ENCODE measurements around the gene TVP23C. TPM values are rescaled to one million over a fixed set of nuclear protein-coding genes. Genes with fewer than 3 reads are reported as not detected.
"Not testable (repeated sequence)": the region's sequence is repeated elsewhere in the genome, so short reads cannot be mapped to it uniquely, and the experiment has no call there.

TVP23C gene
- total and polyA plus RNA-seq, 7 experiments from 2014 or later: 4.6 to 25.6 (median 13.1) TPM

GRCh38 chr17:15533122-15533521 is 30.2 kb downstream of the TVP23C start:
- DNase-seq; H3K36me3 ChIP-seq (ENCODE audit: control insufficient read depth in 2 of 3, insufficient read depth in 3 of 3, low read length in 3 of 3); H3K4me1 Mint-ChIP-seq; H3K27me3 Mint-ChIP-seq; H3K27ac Mint-ChIP-seq; CTCF ChIA-PET; H3K27me3 ChIP-seq (ENCODE audit: control insufficient read depth in 2 of 2, insufficient read depth in 2 of 2, low read length in 2 of 2); intact Hi-C loops (cut with micrococcal nuclease); H3K4me3 ChIP-seq (ENCODE audit: low read length); H3K4me3 Mint-ChIP-seq; H3K9me3 ChIP-seq (ENCODE audit: control insufficient read depth in 2 of 3, low read length in 3 of 3); ATAC-seq; H3K9me3 Mint-ChIP-seq; POLR2A ChIA-PET; H3K27ac ChIP-seq (ENCODE audit: low read depth, low read length); H3K4me1 ChIP-seq (ENCODE audit: control insufficient read depth in 2 of 2, insufficient read depth in 2 of 2, low read length in 2 of 2): not testable (repeated sequence)
- H3K36me3 Mint-ChIP-seq: peaks cover 0 to 19% (median 11%) of the 10 kb centered on the region in 5 donors

- intact Hi-C loops (cut with micrococcal nuclease); POLR2A ChIA-PET; H3K4me1 Mint-ChIP-seq; H3K27ac ChIP-seq (ENCODE audit: low read depth, low read length); H3K4me3 Mint-ChIP-seq; H3K9me3 ChIP-seq (ENCODE audit: control insufficient read depth in 2 of 3, low read length in 3 of 3); H3K27ac Mint-ChIP-seq; CTCF ChIA-PET; H3K27me3 Mint-ChIP-seq; H3K27me3 ChIP-seq (ENCODE audit: control insufficient read depth in 2 of 2, insufficient read depth in 2 of 2, low read length in 2 of 2); H3K4me3 ChIP-seq (ENCODE audit: low read length); H3K36me3 ChIP-seq (ENCODE audit: control insufficient read depth in 2 of 3, insufficient read depth in 3 of 3, low read length in 3 of 3); H3K9me3 Mint-ChIP-seq; H3K4me1 ChIP-seq (ENCODE audit: control insufficient read depth in 2 of 2, insufficient read depth in 2 of 2, low read length in 2 of 2): not testable (repeated sequence)
- peak; percentile 64 for ATAC-seq
- peaks cover 0 to 15% (median 9%) of the 10 kb centered on the region in 5 donors for H3K36me3 Mint-ChIP-seq
- peak in 5 of 9 donors; percentile 14 to 28 (median 20) for DNase-seq
Observed at GRCh38 chr17:15526292-15527218, 36.7 kb downstream of the TVP23C start.

- H3K9me3 ChIP-seq (ENCODE audit: control insufficient read depth in 2 of 3, low read length in 3 of 3); H3K4me1 Mint-ChIP-seq; H3K27ac ChIP-seq (ENCODE audit: low read depth, low read length); H3K27me3 ChIP-seq (ENCODE audit: control insufficient read depth in 2 of 2, insufficient read depth in 2 of 2, low read length in 2 of 2); H3K4me3 ChIP-seq (ENCODE audit: low read length); CTCF ChIA-PET; intact Hi-C loops (cut with micrococcal nuclease); H3K27me3 Mint-ChIP-seq; H3K4me1 ChIP-seq (ENCODE audit: control insufficient read depth in 2 of 2, insufficient read depth in 2 of 2, low read length in 2 of 2); H3K9me3 Mint-ChIP-seq; DNase-seq; H3K36me3 ChIP-seq (ENCODE audit: control insufficient read depth in 2 of 3, insufficient read depth in 3 of 3, low read length in 3 of 3); H3K4me3 Mint-ChIP-seq; POLR2A ChIA-PET: not testable (repeated sequence)
- peak; percentile 46 for ATAC-seq
- H3K36me3 Mint-ChIP-seq: peaks cover 0 to 12% (median 6%) of the 10 kb centered on the region in 5 donors
- H3K27ac Mint-ChIP-seq: peak overlapping the region in 1 of 9 donors; percentile 23
Observed at GRCh38 chr17:15524990-15525985, 38.0 kb downstream of the TVP23C start.

GRCh38 chr17:15516150-15516549 is 47.1 kb downstream of the TVP23C start:
- no peak for DNase-seq
- Mint-ChIP-seq H3K4me3 (no peak overlapping the region), H3K36me3 (peaks cover 15 to 58% (median 30%) of the 10 kb centered on the region in 5 donors), H3K27me3 (no peaks in the 10 kb centered on the region), H3K9me3 (no peaks in the 10 kb centered on the region), H3K4me1 (no peaks in the 10 kb centered on the region), H3K27ac (no peak overlapping the region)
- POLR2A ChIA-PET: no interaction called here
- no peak for ATAC-seq
- H3K4me1 ChIP-seq (ENCODE audit: control insufficient read depth in 2 of 2, insufficient read depth in 2 of 2, low read length in 2 of 2): no peaks in the 10 kb centered on the region
- H3K36me3 ChIP-seq (ENCODE audit: control insufficient read depth in 2 of 3, insufficient read depth in 3 of 3, low read length in 3 of 3): peaks cover 0 to 8% (median 0%) of the 10 kb centered on the region in 3 experiments
- no peak overlapping the region for H3K4me3 ChIP-seq (ENCODE audit: low read length)
- H3K9me3 ChIP-seq (ENCODE audit: control insufficient read depth in 2 of 3, low read length in 3 of 3): no peaks in the 10 kb centered on the region
- no peak overlapping the region for H3K27ac ChIP-seq (ENCODE audit: low read depth, low read length)
- no peaks in the 10 kb centered on the region for H3K27me3 ChIP-seq (ENCODE audit: control insufficient read depth in 2 of 2, insufficient read depth in 2 of 2, low read length in 2 of 2)
- CTCF ChIA-PET: no interaction called here
- intact Hi-C loops (cut with micrococcal nuclease): no loop called here

GRCh38 chr17:15514469-15514868 is 48.8 kb downstream of the TVP23C start:
- H3K27ac Mint-ChIP-seq: no peak overlapping the region
- Histone ChIP-seq H3K9me3 (ENCODE audit: control insufficient read depth in 2 of 3, low read length in 3 of 3) (no peaks in the 10 kb centered on the region), H3K4me3 (ENCODE audit: low read length) (no peak overlapping the region), H3K36me3 (ENCODE audit: control insufficient read depth in 2 of 3, insufficient read depth in 3 of 3, low read length in 3 of 3) (peaks cover 0 to 8% (median 0%) of the 10 kb centered on the region in 3 experiments), H3K27me3 (ENCODE audit: control insufficient read depth in 2 of 2, insufficient read depth in 2 of 2, low read length in 2 of 2) (no peaks in the 10 kb centered on the region), H3K27ac (ENCODE audit: low read depth, low read length) (no peak overlapping the region), H3K4me1 (ENCODE audit: control insufficient read depth in 2 of 2, insufficient read depth in 2 of 2, low read length in 2 of 2) (no peaks in the 10 kb centered on the region)
- DNase-seq (no peak), ATAC-seq (no peak)
- no peaks in the 10 kb centered on the region for H3K27me3 Mint-ChIP-seq
- peaks cover 17 to 68% (median 39%) of the 10 kb centered on the region in 5 donors for H3K36me3 Mint-ChIP-seq
- ChIA-PET POLR2A (no interaction called here), CTCF (no interaction called here)
- intact Hi-C loops (cut with micrococcal nuclease): no loop called here
- H3K4me3 Mint-ChIP-seq: no peak overlapping the region
- no peaks in the 10 kb centered on the region for H3K9me3 Mint-ChIP-seq
- H3K4me1 Mint-ChIP-seq: peaks cover 0 to 4% (median 0%) of the 10 kb centered on the region in 7 donors

- intact Hi-C loops (cut with micrococcal nuclease): no loop called here
- ATAC-seq: no peak
- no peaks in the 10 kb centered on the region for H3K27me3 Mint-ChIP-seq
- H3K27ac Mint-ChIP-seq: no peak overlapping the region
- Histone ChIP-seq H3K9me3 (ENCODE audit: control insufficient read depth in 2 of 3, low read length in 3 of 3) (no peaks in the 10 kb centered on the region), H3K4me3 (ENCODE audit: low read length) (no peak overlapping the region), H3K27ac (ENCODE audit: low read depth, low read length) (no peak overlapping the region), H3K27me3 (ENCODE audit: control insufficient read depth in 2 of 2, insufficient read depth in 2 of 2, low read length in 2 of 2) (no peaks in the 10 kb centered on the region), H3K36me3 (ENCODE audit: control insufficient read depth in 2 of 3, insufficient read depth in 3 of 3, low read length in 3 of 3) (peaks cover 0 to 8% (median 0%) of the 10 kb centered on the region in 3 experiments), H3K4me1 (ENCODE audit: control insufficient read depth in 2 of 2, insufficient read depth in 2 of 2, low read length in 2 of 2) (no peaks in the 10 kb centered on the region)
- no peaks in the 10 kb centered on the region for H3K9me3 Mint-ChIP-seq
- CTCF ChIA-PET: no interaction called here
- H3K4me3 Mint-ChIP-seq: no peak overlapping the region
- POLR2A ChIA-PET: no interaction called here
- H3K36me3 Mint-ChIP-seq: peaks cover 19 to 66% (median 36%) of the 10 kb centered on the region in 5 donors
- peaks cover 0 to 4% (median 0%) of the 10 kb centered on the region in 7 donors for H3K4me1 Mint-ChIP-seq
- no peak for DNase-seq
Observed at GRCh38 chr17:15513856-15514459, 49.3 kb downstream of the TVP23C start.

Measured in naive thymus-derived CD4-positive, alpha-beta T cell (primary cell).